PC-3 (cell line): ENCODE measurements around the gene NUP160.

Source experiments
- CTCF ChIP-seq: fragments of 300-600 bp; sonication (generic); conservative IDR thresholded peaks from 2 replicates; pipeline ENCODE4 v1.5.1; 2017; ENCODE audit warnings: antibody characterized with exemption, low read depth, mild to moderate bottlenecking, low read length
- EZH2phosphoT487 ChIP-seq: fragments of 300-600 bp; sonication (generic); IDR thresholded peaks from 2 replicates; pipeline ENCODE4 v1.6.1; 2018; ENCODE audit warnings: mild to moderate bottlenecking, antibody characterized with exemption, low read length, borderline replicate concordance

GRCh38 chr11:47861728-47862127 lies 13.6 kb upstream of the NUP160 start:
- TF ChIP-seq CTCF = no peak
- TF ChIP-seq EZH2phosphoT487 = no peak
